Left colon (tissue), 2 donors: ENCODE results near the gene COX19. TPM values are rescaled to one million over a fixed set of nuclear protein-coding genes. Genes with fewer than 3 reads are reported as not detected.

Experiments
- ATAC-seq: fragments of 200-7000 bp; cut with Tn5 transposase; one replicate; pipeline ENCODE4 v1.9.1; 2020; ENCODE audit warnings: mild to moderate bottlenecking, moderate library complexity
- DNase-seq, 2 donors: peaks; one replicate each; pipeline ENCODE4 v3.0.0-alpha.2; 2020
- intact Hi-C, 2 donors: fragments of 100-400 bp; cut with DNase I in 1 of 2; cut with micrococcal nuclease in 1 of 2; formaldehyde crosslinking; loops; one replicate each; pipeline versions ENCODE4 v1.11.2 to v1.14.0; 2022; cut with DNase I, micrococcal nuclease
- microRNA-seq, 2 donors: library from miRNA; unstranded; fragments of <30 nt; microRNA quantifications; one replicate each; pipeline versions ENCODE4 v1.1.0 to v1.2.0, GENCODE V29; 2020
- total RNA-seq, 2 donors: library from RNA; stranded (reverse); fragmentation: NEBNext Ultra II Directional; extraction: Animal tissue kit (Norgen Biotek cat#: 25700); gene quantifications; one replicate each; pipeline ENCODE4 v1.2.1, GENCODE V29; 2021
- donor health status: DM: no; HTN: no; CAD: no.
- donor health status: DM: yes; HTN: yes; CAD: no.

COX19 gene
- total RNA-seq, 2 donors from 2014 or later = 13.5 to 15.2 TPM

- intact Hi-C loops = no loop called here
- peak; percentile 27 to 53 for DNase-seq
- no peak for ATAC-seq
Measured at GRCh38 chr7:922334-923107, 52.8 kb downstream of the COX19 start.

GRCh38 chr7:921581-922333 is 53.6 kb downstream of the COX19 start:
- intact Hi-C loops = no loop called here
- DNase-seq (peak; percentile 57 to 69), ATAC-seq (peak; percentile 7)

GRCh38 chr7:921071-921461 is 54.3 kb downstream of the COX19 start:
- ATAC-seq (no peak), DNase-seq (no peak)
- intact Hi-C loops = no loop called here

GRCh38 chr7:920351-921070 is 54.8 kb downstream of the COX19 start:
- intact Hi-C loops = no loop called here
- DNase-seq = peak; percentile 57 to 72
- ATAC-seq = peak; percentile 61

DNA sequence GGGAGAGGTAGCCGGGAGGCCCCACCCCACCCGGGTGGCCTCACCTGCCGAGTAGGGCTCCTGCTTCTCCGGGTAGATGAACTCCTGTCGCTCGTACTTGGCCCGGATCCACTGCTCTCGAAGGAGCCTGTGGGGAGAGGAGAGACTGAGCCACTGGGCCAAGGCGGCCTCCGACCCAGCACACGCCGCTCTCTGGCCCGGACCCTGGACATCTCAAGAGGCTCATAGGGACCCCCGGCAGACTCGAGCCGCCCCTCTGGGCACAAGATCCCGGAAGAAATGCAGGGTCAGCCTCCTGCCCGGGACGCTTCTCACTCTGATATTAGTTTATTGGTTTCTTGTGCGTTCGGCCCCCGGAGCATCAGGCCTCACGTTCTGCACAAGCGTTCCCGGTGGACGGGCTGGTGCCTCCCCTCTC is 55.4 kb downstream of the COX19 start:
- intact Hi-C loops = no loop called here
- DNase-seq (peak; percentile 75 to 77), ATAC-seq (peak; percentile 39)

- intact Hi-C loops = no loop called here
- no peak for ATAC-seq
- DNase-seq = peak; percentile 13 to 30
Measured at GRCh38 chr7:919114-919442, 56.3 kb downstream of the COX19 start.

- ATAC-seq = no peak
- intact Hi-C loops = no loop called here
Measured at GRCh38 chr7:918441-919113, 56.8 kb downstream of the COX19 start.

DNA sequence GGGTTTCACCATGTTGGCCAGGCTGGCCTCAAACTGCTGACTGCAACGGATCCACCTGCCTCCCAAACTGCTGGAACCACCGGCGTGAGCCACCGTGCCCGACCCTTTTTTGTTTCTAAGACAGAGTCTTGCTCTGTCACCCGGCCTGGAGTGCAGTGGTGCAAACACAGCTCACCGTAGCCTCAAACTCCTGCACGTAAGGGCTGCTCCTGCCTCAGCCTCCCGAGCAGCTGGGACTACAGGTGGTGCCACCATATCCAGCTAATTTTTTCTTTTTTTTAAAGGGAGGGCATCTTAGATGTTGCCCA is 57.3 kb downstream of the COX19 start:
- intact Hi-C loops = no loop called here
- ATAC-seq = no peak

More at GRCh38 chr7:918441-919113, 56.8 kb downstream of the COX19 start:
- DNase-seq = peak; percentile 26 to 27

GRCh38 chr7:917255-918117 is 57.9 kb downstream of the COX19 start:
- intact Hi-C loops = no loop called here
- DNase-seq = peak; percentile 13 to 21
- ATAC-seq = no peak

More for the DNA sequence above, 57.3 kb downstream of the COX19 start:
- peak in 1 of 2 donors; percentile 6 for DNase-seq

- ATAC-seq (no peak), DNase-seq (peak; percentile 43 to 72)
- intact Hi-C loops = no loop called here
Measured at GRCh38 chr7:916291-916941, 58.9 kb downstream of the COX19 start.

Small RNA genes lying within 50 kb of the gene (microRNA-seq; reads per million reads assigned to microRNA genes)
- 438 to 1,427 reads per million in 2 donors for gene MIR339

Other genes starting within 250 kb of the COX19 start
- gene DNAAF5, start 248.8 kb downstream of the COX19 start, total RNA-seq = 10 to 100 TPM; 27.8 to 37.1 TPM
- 10 to 100 TPM; 26.5 to 31.0 TPM for gene PRKAR1B, start 248.3 kb downstream of the COX19 start, total RNA-seq
- gene SUN1, start 143.1 kb downstream of the COX19 start, total RNA-seq = 100 to 1,000 TPM; 149 to 158 TPM
- 10 to 100 TPM; 45.1 to 46.0 TPM for gene GET4, start 99.0 kb downstream of the COX19 start, total RNA-seq
- gene ADAP1, start 20.9 kb downstream of the COX19 start, total RNA-seq = 100 to 1,000 TPM; 147 to 166 TPM
- 1 to 10 TPM; 1.2 to 3.6 TPM for gene CYP2W1, start 7.6 kb upstream of the COX19 start, total RNA-seq
- gene GPR146, start 69.0 kb upstream of the COX19 start, total RNA-seq = 1 to 10 TPM; 4.0 to 7.4 TPM
- gene GPER1, start 112.6 kb upstream of the COX19 start, total RNA-seq = 10 to 100 TPM in 1 of 2 donors, 1 to 10 TPM in 1; 7.2 to 20.8 TPM
- 10 to 100 TPM; 40.7 to 90.0 TPM for gene ZFAND2A, start 184.6 kb upstream of the COX19 start, total RNA-seq